ENCODE results near the gene FAM83F. TPM values are rescaled to one million over a fixed set of nuclear protein-coding genes. Genes with fewer than 3 reads are reported as not detected.

Gene FAM83F
- polyA plus RNA-seq, 4 donors: 1.9 to 3.2 (median 2.5) TPM

- no peak for DNase-seq (ENCODE audit: low read depth in 4 of 4, low spot score in 2 of 4)
Observed at GRCh38 chr22:39962071-39962470, 32.7 kb upstream of the FAM83F start.

GRCh38 chr22:39965748-39966147 is 29.0 kb upstream of the FAM83F start:
- DNase-seq (ENCODE audit: low read depth in 4 of 4, low spot score in 2 of 4): no peak

DNA sequence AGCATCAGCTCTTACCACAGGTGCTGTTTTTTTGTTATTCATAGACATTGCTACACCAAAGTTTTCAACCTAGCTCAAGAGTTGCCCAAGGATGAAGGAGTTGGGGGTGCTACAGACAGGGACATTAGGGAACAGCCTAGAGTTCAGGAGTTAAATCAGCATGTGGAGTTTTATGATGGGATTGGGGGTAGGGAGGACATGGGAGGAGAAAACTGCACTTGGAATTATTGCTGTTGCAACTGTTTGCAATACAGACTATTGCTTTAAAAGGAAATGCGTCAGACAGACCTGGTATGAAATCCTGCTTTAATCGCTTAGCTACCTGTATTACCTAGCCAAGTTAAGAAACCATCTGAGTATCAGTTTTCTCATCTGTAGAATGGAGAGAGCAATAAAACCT is 28.3 kb upstream of the FAM83F start:
- no peak for DNase-seq (ENCODE audit: low read depth in 4 of 4, low spot score in 2 of 4)

GRCh38 chr22:39967103-39967829 is 27.5 kb upstream of the FAM83F start:
- no peak for DNase-seq (ENCODE audit: low read depth in 4 of 4, low spot score in 2 of 4)

- no peak for DNase-seq (ENCODE audit: low read depth in 4 of 4, low spot score in 2 of 4)
Observed at GRCh38 chr22:39967996-39968972, 26.5 kb upstream of the FAM83F start.

DNA sequence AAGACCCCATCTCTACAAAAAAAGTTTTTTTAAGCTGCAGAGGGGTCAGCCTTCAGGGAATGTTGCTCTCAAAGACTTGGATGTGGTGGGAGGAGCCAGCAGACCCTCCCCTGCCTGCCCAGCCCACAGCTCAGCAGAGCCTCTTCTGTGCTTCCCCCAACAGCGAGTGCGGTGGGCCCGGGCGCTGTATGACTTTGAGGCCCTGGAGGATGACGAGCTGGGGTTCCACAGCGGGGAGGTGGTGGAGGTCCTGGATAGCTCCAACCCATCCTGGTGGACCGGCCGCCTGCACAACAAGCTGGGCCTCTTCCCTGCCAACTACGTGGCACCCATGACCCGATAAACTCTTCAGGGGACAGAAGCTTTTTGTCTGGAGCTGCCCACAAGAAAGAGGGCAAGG is 24.0 kb upstream of the FAM83F start:
- no peak for DNase-seq (ENCODE audit: low read depth in 4 of 4, low spot score in 2 of 4)

DNA sequence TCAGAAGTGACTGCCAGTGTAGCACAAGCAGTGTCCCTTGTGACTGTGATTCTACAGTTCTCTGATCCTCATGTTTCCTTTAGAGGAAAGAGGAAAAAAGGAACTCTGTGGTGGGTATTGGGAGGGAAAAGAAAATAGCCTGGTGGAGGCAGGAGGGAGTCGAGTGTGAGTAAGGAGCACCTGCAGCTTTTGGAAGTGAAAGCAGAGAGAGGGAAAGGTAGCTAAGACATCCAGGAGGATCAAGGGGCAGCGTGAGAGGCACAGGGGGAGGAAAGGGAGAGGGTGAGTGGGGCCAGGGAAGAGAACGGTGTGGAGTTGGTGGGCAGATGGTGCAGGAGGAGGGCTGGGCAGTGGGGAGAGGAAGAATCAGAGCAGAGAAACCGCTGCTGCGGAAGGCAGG is 22.1 kb upstream of the FAM83F start:
- no peak for DNase-seq (ENCODE audit: low read depth in 4 of 4, low spot score in 2 of 4)

- DNase-seq (ENCODE audit: low read depth in 4 of 4, low spot score in 2 of 4): no peak
Observed at GRCh38 chr22:39973656-39974055, 21.1 kb upstream of the FAM83F start.

DNA sequence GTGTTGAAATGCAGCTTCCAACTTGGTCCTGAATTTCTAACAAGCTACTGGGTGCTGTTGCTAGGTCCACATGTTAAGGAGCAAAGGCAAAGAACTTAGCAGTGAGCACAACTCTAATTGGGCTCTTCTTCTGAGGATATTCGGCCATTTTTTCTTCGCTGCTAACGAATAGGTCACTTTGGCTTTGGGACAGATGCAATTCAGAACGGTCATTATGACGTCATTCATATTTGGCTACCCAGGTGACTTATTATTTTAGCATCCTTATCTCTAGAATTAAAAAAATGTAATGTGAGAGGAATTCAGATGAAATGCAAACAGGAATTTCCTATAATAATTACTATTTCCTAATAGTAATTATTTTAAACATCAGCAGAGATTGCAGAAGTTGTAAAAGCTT is 20.7 kb upstream of the FAM83F start:
- DNase-seq (ENCODE audit: low read depth in 4 of 4, low spot score in 2 of 4): no peak

DNA sequence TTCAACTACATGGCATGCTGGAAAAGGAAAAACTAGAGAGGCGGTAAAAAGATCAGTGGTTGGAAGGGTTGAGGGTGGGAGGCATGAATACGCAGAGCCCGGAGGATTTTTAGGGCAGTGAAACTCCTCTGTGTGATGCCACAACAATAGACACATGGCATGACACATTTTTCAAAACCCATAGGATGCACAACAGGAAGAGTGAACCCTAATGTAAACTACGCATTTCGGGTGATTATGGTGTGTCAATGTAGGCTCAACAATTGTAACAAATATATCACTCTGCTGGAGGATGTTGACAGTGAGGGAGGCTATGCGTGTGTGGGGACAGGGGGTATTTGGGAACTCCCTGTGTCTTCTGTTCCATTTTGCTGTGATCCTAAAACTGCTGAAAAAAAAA is 15.7 kb upstream of the FAM83F start:
- DNase-seq (ENCODE audit: low read depth in 4 of 4, low spot score in 2 of 4): no peak

DNA sequence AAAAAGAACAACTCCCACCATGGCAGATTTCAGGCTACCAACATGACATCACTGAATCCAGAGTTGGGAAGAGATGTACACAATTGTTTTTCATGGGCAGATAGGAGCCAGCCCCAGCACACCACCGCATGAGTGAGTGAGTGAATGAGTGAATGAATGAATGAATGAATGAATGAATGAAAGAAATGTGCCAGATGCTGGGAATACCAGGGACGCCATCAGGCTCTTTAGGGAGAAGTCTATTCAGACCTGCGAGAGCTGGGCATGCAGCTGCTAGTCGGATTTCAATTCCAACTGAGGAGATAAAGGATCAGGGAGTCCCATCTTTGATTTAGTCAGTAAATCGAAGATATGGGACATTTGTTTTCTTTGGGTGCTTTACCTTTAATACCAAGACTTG is 15.3 kb upstream of the FAM83F start:
- no peak for DNase-seq (ENCODE audit: low read depth in 4 of 4, low spot score in 2 of 4)

DNA sequence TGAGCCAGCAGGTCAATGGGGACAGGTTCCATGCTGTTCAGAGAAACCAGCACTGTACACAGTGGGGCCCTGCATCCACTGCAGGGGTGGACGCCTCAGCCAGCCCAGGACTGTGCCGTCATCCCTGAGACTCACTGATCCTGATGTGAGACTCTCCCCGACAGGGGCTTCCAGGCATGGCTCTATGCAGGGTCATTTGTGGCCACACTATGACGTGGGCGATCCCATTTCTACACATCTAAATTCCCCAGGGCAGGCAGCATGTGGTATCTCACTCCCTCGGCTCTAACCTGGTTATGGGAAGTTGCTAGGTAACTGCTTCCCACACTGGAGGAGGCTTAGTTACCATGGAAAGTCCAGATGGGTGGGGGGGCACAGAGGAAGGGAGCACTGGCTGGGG is 14.2 kb upstream of the FAM83F start:
- no peak for DNase-seq (ENCODE audit: low read depth in 4 of 4, low spot score in 2 of 4)

GRCh38 chr22:39983346-39983745 is 11.4 kb upstream of the FAM83F start:
- DNase-seq (ENCODE audit: low read depth in 4 of 4, low spot score in 2 of 4): no peak

- no peak for DNase-seq (ENCODE audit: low read depth in 4 of 4, low spot score in 2 of 4)
Observed at GRCh38 chr22:39984006-39984405, 10.7 kb upstream of the FAM83F start.

DNA sequence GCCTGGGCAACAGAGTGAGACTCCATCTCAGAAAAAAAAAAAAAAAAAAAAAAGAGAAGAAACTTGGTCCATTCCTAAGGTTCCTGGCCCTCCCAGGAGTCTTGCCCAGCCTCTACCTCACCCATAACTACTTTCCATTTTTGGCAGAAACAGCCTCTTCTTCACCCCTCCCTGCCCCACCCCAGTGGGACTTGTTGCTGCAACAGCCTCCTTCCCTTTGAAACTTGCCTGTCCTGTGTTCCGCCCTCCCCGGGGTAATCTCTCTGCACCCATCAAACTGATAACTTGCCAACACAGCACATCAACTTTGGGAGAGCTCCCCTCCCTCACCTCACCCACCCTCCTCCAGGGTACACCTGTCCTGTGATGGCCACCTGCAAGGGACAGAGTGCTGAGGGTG is 10.0 kb upstream of the FAM83F start:
- DNase-seq (ENCODE audit: low read depth in 4 of 4, low spot score in 2 of 4): no peak

- DNase-seq (ENCODE audit: low read depth in 4 of 4, low spot score in 2 of 4): no peak
Observed at GRCh38 chr22:39985383-39986035, 9.2 kb upstream of the FAM83F start.

- DNase-seq (ENCODE audit: low read depth in 4 of 4, low spot score in 2 of 4): no peak
Observed at GRCh38 chr22:39988386-39989114, 6.2 kb upstream of the FAM83F start.

- DNase-seq (ENCODE audit: low read depth in 4 of 4, low spot score in 2 of 4): no peak
Observed at GRCh38 chr22:39989633-39990032, 5.1 kb upstream of the FAM83F start.

GRCh38 chr22:39990686-39991085 is 4.1 kb upstream of the FAM83F start:
- no peak for DNase-seq (ENCODE audit: low read depth in 4 of 4, low spot score in 2 of 4)

GRCh38 chr22:39991159-39991860 is 3.4 kb upstream of the FAM83F start:
- DNase-seq (ENCODE audit: low read depth in 4 of 4, low spot score in 2 of 4): no peak

Measured in left renal cortex interstitium (tissue), 4 donors.